Measurements from ENCODE around the gene RPL31. TPM values are rescaled to one million over a fixed set of nuclear protein-coding genes. Genes with fewer than 3 reads are reported as not detected.
"Not testable (repeated sequence)": the region's sequence is repeated elsewhere in the genome, so short reads cannot be mapped to it uniquely, and the experiment has no call there.

Gene RPL31
- total RNA-seq, 4 donors from 2014 or later, result 258 to 1,056 (median 762) TPM

GRCh38 chr2:101048756-101049155 is 46.7 kb downstream of the RPL31 start:
- TF ChIP-seq EP300 (IDR thresholded peaks at IDR 0.05; ENCODE audit: low read depth), result no peak
- no peak for TF ChIP-seq POLR2A (IDR thresholded peaks at IDR 0.05)
- TF ChIP-seq CTCF (IDR thresholded peaks at IDR 0.05), result no peak
- no peak for TF ChIP-seq POLR2AphosphoS5 (IDR thresholded peaks at IDR 0.05)
- no peak for DNase-seq
- no peaks in the 10 kb centered on the region for H3K9me3 ChIP-seq
- H3K4me3 ChIP-seq, result no peak overlapping the region
- peaks cover 0 to 4% (median 0%) of the 10 kb centered on the region in 4 donors for H3K36me3 ChIP-seq
- 97 to 100% methylated on average over 3 of the region's 3 CpGs for WGBS, 2 donors (ENCODE audit: low coverage in 1 of 2)
- in situ Hi-C loops (cut with MboI; ENCODE audit: low pct_ligation_motif_present in 1 of 4, low pct_unique_long_range_greater_than_20kb in 1 of 4, low sequenced_read_pairs in 3 of 4) (no loop called here), intact Hi-C loops (cut with DNase I; ENCODE audit: low total_unique reads) (no loop called here)
- no peaks in the 10 kb centered on the region for H3K4me1 ChIP-seq
- H3K27me3 ChIP-seq, result no peaks in the 10 kb centered on the region
- no peak overlapping the region for H3K27ac ChIP-seq

DNA sequence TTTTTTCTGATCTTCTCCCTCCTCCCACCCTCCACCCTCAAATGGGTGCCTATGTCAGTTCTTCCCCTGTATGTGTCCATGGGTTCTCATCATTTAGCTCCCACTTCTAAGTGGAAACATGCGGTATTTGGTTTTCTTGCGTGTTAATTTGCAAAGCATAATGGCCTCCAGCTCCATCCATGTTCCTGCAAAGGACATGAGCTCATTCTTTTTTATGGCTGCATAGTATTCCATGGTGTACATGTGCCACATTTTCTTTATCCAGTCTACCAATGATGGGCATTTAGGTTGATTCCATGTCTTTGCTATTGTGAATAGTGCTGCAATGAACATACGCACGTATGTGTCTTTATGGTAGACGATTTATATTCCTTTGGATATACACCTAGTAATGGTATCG is 48.8 kb downstream of the RPL31 start:
- 98 to 99% methylated on average over 6 of the region's 6 CpGs for WGBS, 2 donors (ENCODE audit: low coverage in 1 of 2)
- H3K4me3 ChIP-seq; H3K36me3 ChIP-seq; H3K27me3 ChIP-seq; H3K4me1 ChIP-seq; H3K27ac ChIP-seq; in situ Hi-C loops (cut with MboI; ENCODE audit: low pct_ligation_motif_present in 1 of 4, low pct_unique_long_range_greater_than_20kb in 1 of 4, low sequenced_read_pairs in 3 of 4); H3K9me3 ChIP-seq; intact Hi-C loops (cut with DNase I; ENCODE audit: low total_unique reads); DNase-seq: not testable (repeated sequence)

GRCh38 chr2:101052147-101052546 is 50.1 kb downstream of the RPL31 start:
- WGBS, 2 donors (ENCODE audit: low coverage in 1 of 2), result 78 to 90% methylated on average over 2 to 5 of the region's 5 CpGs
- no peak for DNase-seq
- in situ Hi-C loops (cut with MboI; ENCODE audit: low pct_ligation_motif_present in 1 of 4, low pct_unique_long_range_greater_than_20kb in 1 of 4, low sequenced_read_pairs in 3 of 4) (no loop called here), intact Hi-C loops (cut with DNase I; ENCODE audit: low total_unique reads) (no loop called here)
- Histone ChIP-seq H3K4me1 (no peaks in the 10 kb centered on the region), H3K27me3 (no peaks in the 10 kb centered on the region), H3K9me3 (no peaks in the 10 kb centered on the region), H3K4me3 (no peak overlapping the region), H3K36me3 (peaks cover 0 to 4% (median 0%) of the 10 kb centered on the region in 4 donors), H3K27ac (no peak overlapping the region)
- TF ChIP-seq CTCF (IDR thresholded peaks at IDR 0.05) (no peak), POLR2AphosphoS5 (IDR thresholded peaks at IDR 0.05) (no peak), POLR2A (IDR thresholded peaks at IDR 0.05) (no peak), EP300 (IDR thresholded peaks at IDR 0.05; ENCODE audit: low read depth) (no peak)

DNA sequence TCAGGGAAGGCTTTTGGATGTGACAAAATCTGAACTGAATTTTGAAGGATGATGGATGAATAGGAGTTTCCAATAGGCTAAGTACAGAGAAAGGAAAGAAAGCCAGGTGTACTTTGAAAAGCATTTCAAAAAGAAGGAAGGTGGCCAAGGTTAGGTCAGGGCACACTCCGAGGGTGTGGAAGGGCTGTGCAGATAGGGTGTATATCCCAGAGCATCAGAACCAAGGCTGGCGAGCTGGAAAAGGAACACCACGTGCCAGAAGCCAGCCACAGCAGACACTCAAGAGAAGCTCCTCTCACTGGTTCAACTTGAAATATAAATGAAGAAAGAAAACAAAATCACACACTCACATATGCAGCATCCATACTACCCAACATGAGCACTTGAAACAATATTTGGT is 51.0 kb downstream of the RPL31 start:
- in situ Hi-C loops (cut with MboI; ENCODE audit: low pct_ligation_motif_present in 1 of 4, low pct_unique_long_range_greater_than_20kb in 1 of 4, low sequenced_read_pairs in 3 of 4) (no loop called here), intact Hi-C loops (cut with DNase I; ENCODE audit: low total_unique reads) (no loop called here)
- Histone ChIP-seq H3K36me3 (peaks cover 0 to 4% (median 0%) of the 10 kb centered on the region in 4 donors), H3K4me3 (no peak overlapping the region), H3K4me1 (no peaks in the 10 kb centered on the region), H3K27ac (no peak overlapping the region), H3K9me3 (no peaks in the 10 kb centered on the region), H3K27me3 (no peaks in the 10 kb centered on the region)
- 50 to 87% methylated on average over 1 to 3 of the region's 3 CpGs for WGBS, 2 donors (ENCODE audit: low coverage in 1 of 2)
- no peak for DNase-seq
- TF ChIP-seq POLR2A (IDR thresholded peaks at IDR 0.05) (no peak), POLR2AphosphoS5 (IDR thresholded peaks at IDR 0.05) (no peak), CTCF (IDR thresholded peaks at IDR 0.05) (no peak), EP300 (IDR thresholded peaks at IDR 0.05; ENCODE audit: low read depth) (no peak)

Other genes starting within 250 kb of the RPL31 start
- 100 to 1,000 TPM in 3 of 4 donors, 10 to 100 TPM in 1; 63.0 to 134 (median 115) TPM for gene NPAS2, start 182.2 kb upstream of the RPL31 start, total RNA-seq
- gene TBC1D8, start 149.1 kb downstream of the RPL31 start, total RNA-seq, result 100 to 1,000 TPM in 1 of 4 donors, 10 to 100 TPM in 3; 26.5 to 232 (median 88.4) TPM

Measured in transverse colon (tissue), 4 donors.